GM23248 (cell line): ENCODE data around the gene TBK1. TPM values are rescaled to one million over a fixed set of nuclear protein-coding genes. Genes with fewer than 3 reads are reported as not detected.
"Not testable (repeated sequence)": the region's sequence is repeated elsewhere in the genome, so short reads cannot be mapped to it uniquely, and the experiment has no call there.

Experiments used
- DNase-seq: peaks from one replicate; pipeline ENCODE4 v3.0.0-alpha.2; 2015
- H2AFZ ChIP-seq: fragments of 200-600 bp; sonication (generic); 2 replicates; pipeline ENCODE4 v1.6.1; 2016; ENCODE audit warnings: antibody characterized with exemption
- H3F3A ChIP-seq: fragments of 200-600 bp; sonication (generic); 2 replicates; pipeline ENCODE4 v1.6.1; 2016; ENCODE audit warnings: mild to moderate bottlenecking, antibody characterized with exemption, mixed run types; ENCODE audit not compliant: insufficient read depth
- H3K27ac ChIP-seq: fragments of 200-600 bp; sonication (generic); 2 replicates; pipeline ENCODE4 v1.5.1; 2016; ENCODE audit warnings: mild to moderate bottlenecking
- H3K27me3 ChIP-seq: fragments of 200-600 bp; sonication (generic); replicated peaks from 2 replicates; pipeline ENCODE4 v1.6.1; 2016; ENCODE audit warnings: mild to moderate bottlenecking; ENCODE audit not compliant: insufficient read depth
- H3K36me3 ChIP-seq: fragments of 200-600 bp; sonication (generic); 2 replicates; pipeline ENCODE4 v1.6.1; 2016; ENCODE audit warnings: low read depth, mild to moderate bottlenecking
- H3K4me1 ChIP-seq: fragments of 200-600 bp; sonication (generic); 2 replicates; pipeline ENCODE4 v1.6.1; 2016; ENCODE audit warnings: mild to moderate bottlenecking; ENCODE audit not compliant: insufficient read depth
- H3K4me2 ChIP-seq: fragments of 200-600 bp; sonication (generic); one replicate; pipeline ENCODE4 v1.6.1; 2016; ENCODE audit warnings: mild to moderate bottlenecking; ENCODE audit not compliant: unreplicated experiment
- H3K4me3 ChIP-seq: fragments of 200-600 bp; sonication (generic); 2 replicates; pipeline ENCODE4 v1.5.1; 2016; ENCODE audit warnings: mild to moderate bottlenecking
- H3K79me2 ChIP-seq: fragments of 200-600 bp; sonication (generic); 2 replicates; pipeline ENCODE4 v1.6.1; 2016; ENCODE audit warnings: mild to moderate bottlenecking; ENCODE audit not compliant: insufficient read depth
- H3K9ac ChIP-seq: fragments of 200-600 bp; sonication (generic); 2 replicates; pipeline ENCODE4 v1.6.1; 2016; ENCODE audit warnings: mild to moderate bottlenecking
- H3K9me2 ChIP-seq: fragments of 200-600 bp; sonication (generic); 2 replicates; pipeline ENCODE4 v1.6.1; 2016; ENCODE audit warnings: mixed run types, mild to moderate bottlenecking, moderate library complexity; ENCODE audit not compliant: insufficient read depth
- H3K9me3 ChIP-seq: fragments of 200-600 bp; sonication (generic); one replicate; pipeline ENCODE4 v1.6.1; 2017; ENCODE audit warnings: low read depth
- H4K20me1 ChIP-seq: fragments of 200-600 bp; sonication (generic); 2 replicates; pipeline ENCODE4 v1.6.0; 2016; ENCODE audit not compliant: insufficient read depth
- EZH2 ChIP-seq: fragments of 200-600 bp; sonication (generic); IDR thresholded peaks from 2 replicates; pipeline ENCODE4 v1.6.1; 2018; ENCODE audit warnings: antibody characterized with exemption, mild to moderate bottlenecking; ENCODE audit not compliant: insufficient read depth, poor library complexity, severe bottlenecking
- EZH2phosphoT487 ChIP-seq: fragments of 200-600 bp; sonication (generic); IDR thresholded peaks from 2 replicates; pipeline ENCODE4 v1.6.1; 2018; ENCODE audit warnings: antibody characterized with exemption, moderate library complexity, mild to moderate bottlenecking, low read depth; ENCODE audit not compliant: insufficient read depth
- WGBS, 2 experiments: methylation state at CpG; one replicate each; pipeline ENCODE4 v1.1.6; 2015 to 2017; ENCODE audit warnings: low lambda C conversion rate in 2 of 2, low coverage in 1 of 2; ENCODE audit errors: missing lambda C conversion rate in 2 of 2; 5-methylcytosine and 5-hydroxymethylcytosine counted together
- in situ Hi-C: fragments of 300-500 bp; cut with MboI; formaldehyde crosslinking; loops from 2 replicates; pipeline ENCODE4 v1.15.0; 2020
- polyA plus RNA-seq: library from polyadenylated mRNA; unstranded; fragments of >200 nt; fragmentation: Nextera tagmentation; extraction: Ambion mirVana; gene quantifications from 2 replicates; pipeline ENCODE4 v1.2.1, GENCODE V29; 2016
- total RNA-seq: library from RNA; depleted of rRNA; stranded (reverse); fragments of >200 nt; shearing (Covaris generic); gene quantifications from 2 replicates; pipeline ENCODE4 v1.2.3, GENCODE V29; 2014

Gene TBK1
- total and polyA plus RNA-seq, 2 experiments from 2014 or later: 25.2 to 29.4 TPM

DNA sequence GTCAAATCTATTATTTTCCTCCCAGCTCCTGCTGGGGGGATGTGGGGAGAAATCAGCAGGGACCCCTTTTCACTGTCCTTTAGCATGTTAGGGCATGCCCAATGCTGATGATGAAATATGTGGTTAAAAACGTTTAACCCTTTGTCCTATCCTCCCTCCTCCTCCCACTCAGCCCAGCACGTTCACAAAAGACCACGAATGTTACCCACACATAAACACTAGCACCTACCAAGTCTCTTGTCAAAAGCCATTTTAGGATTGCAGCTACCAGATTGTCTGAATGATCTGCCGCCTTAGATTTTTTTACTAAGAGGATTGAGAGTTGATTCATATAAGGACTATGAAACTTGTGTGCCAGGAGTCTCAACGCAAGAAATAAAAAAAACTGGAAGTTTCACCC lies 70.4 kb downstream of the TBK1 start:
- no peaks in the 10 kb centered on the region for H3K36me3 ChIP-seq
- no peaks in the 10 kb centered on the region for H3K27me3 ChIP-seq
- H3K4me1 ChIP-seq: peaks cover 25% of the 10 kb centered on the region
- no peaks in the 10 kb centered on the region for H3K9me3 ChIP-seq
- peak overlapping the region; percentile 86 for H3K27ac ChIP-seq
- DNase-seq: peak; percentile 73
- TF ChIP-seq EZH2phosphoT487 (no peak), EZH2 (no peak)
- H3K9me2 ChIP-seq: no peaks in the 10 kb centered on the region
- peak overlapping the region; percentile 60 for H3K9ac ChIP-seq
- H3K4me3 ChIP-seq: peak overlapping the region; percentile 46
- WGBS, 2 experiments: 13 to 16% methylated on average over 5 of the region's 5 CpGs
- H3K79me2 ChIP-seq: no peaks in the 10 kb centered on the region
- H4K20me1 ChIP-seq: no peaks in the 10 kb centered on the region
- 0 out of 2 replicates have a peak, but pooled peaks cover 21% of the 10 kb centered on the region for H3F3A ChIP-seq
- H2AFZ ChIP-seq: peak overlapping the region; percentile 79
- H3K4me2 ChIP-seq: peak overlapping the region; percentile 68
- in situ Hi-C loops: no loop called here

DNA sequence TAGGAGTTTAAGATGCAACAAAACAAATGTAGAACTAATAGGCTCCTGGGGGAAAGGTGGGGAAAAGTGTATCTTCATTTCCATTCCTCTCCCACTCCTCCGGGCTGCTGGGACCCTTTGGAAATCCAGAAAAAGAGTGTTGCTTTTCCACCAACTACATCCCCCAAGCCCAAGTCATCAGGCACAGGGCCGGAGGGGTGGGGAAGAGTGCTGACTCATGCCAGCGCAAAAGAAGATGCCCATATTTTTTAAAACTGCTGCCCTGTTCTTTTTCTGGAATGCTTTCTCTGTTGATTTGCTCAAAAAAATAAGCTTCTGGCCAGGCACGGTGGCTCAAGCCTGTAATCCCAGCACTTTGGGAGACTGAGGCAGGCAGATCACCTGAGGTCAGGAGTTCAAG lies 70.9 kb downstream of the TBK1 start:
- DNase-seq: peak; percentile 75
- no peaks in the 10 kb centered on the region for H3K9me3 ChIP-seq
- no peak for TF ChIP-seq EZH2phosphoT487
- TF ChIP-seq EZH2: no peak
- H3K27ac ChIP-seq: peak overlapping the region; percentile 86
- no peaks in the 10 kb centered on the region for H3K9me2 ChIP-seq
- H2AFZ ChIP-seq: peak overlapping the region; percentile 79
- no peaks in the 10 kb centered on the region for H4K20me1 ChIP-seq
- in situ Hi-C loops: no loop called here
- no peaks in the 10 kb centered on the region for H3K79me2 ChIP-seq
- peak overlapping the region; percentile 60 for H3K9ac ChIP-seq
- H3F3A ChIP-seq: 0 out of 2 replicates have a peak, but pooled peaks cover 21% of the 10 kb centered on the region
- WGBS, 2 experiments: 20 to 30% methylated on average over 4 of the region's 4 CpGs
- peak overlapping the region; percentile 68 for H3K4me2 ChIP-seq
- H3K4me3 ChIP-seq: peak overlapping the region; percentile 46
- peaks cover 25% of the 10 kb centered on the region for H3K4me1 ChIP-seq
- H3K36me3 ChIP-seq: no peaks in the 10 kb centered on the region
- no peaks in the 10 kb centered on the region for H3K27me3 ChIP-seq

- H4K20me1 ChIP-seq, H3K36me3 ChIP-seq, in situ Hi-C loops, H3K4me3 ChIP-seq, H3K9me3 ChIP-seq, H2AFZ ChIP-seq, H3K27me3 ChIP-seq, H3K79me2 ChIP-seq, H3K9me2 ChIP-seq: not testable (repeated sequence)
- DNase-seq: peak; percentile 93
- 49 to 51% methylated on average over 11 of the region's 11 CpGs for WGBS, 2 experiments
- H3K4me1 ChIP-seq: peaks cover 30% of the 10 kb centered on the region
- 0 out of 2 replicates have a peak, but pooled peaks cover 21% of the 10 kb centered on the region for H3F3A ChIP-seq
- peak overlapping the region; percentile 60; the same call in 1 of the 2 replicates for H3K9ac ChIP-seq
- H3K4me2 ChIP-seq: peak overlapping the region; percentile 68
- peak overlapping the region; percentile 86 for H3K27ac ChIP-seq
Measured at GRCh38 chr12:64523565-64524444, 71.9 kb downstream of the TBK1 start.

DNA sequence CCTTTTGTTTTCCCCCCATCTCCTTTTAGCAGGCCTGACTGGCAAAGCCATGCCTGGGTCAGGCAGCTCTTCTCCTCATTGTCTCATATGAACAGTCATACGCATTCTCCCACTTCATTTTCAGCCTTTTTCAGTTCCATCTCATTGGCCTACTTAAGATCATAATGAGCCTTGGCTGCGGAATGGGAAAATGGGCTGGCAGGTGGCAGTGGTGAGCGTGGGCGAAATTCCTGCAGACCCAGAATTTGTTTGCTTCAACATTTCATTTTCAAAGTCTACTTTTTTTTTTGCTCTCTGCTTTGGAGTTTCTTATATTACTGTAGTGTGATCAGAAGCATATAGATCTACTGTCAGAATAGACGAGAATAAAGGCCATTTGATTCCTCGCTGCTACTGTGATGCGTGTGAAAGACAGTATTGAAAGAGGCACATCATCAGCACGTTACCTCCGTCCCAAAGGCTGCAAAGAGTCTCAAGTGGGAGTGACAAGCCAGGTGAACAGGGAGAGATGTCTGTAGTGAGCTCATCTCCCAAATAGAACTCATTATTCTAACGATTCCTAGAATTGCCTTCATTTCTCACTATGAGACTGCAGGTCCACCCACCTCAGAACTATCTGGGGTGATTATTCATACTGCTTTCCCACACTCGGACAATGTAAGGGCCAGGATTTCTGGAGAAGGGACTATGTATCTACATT lies 73.7 kb downstream of the TBK1 start:
- no peak overlapping the region for H3K4me3 ChIP-seq
- H3K27ac ChIP-seq: no peak overlapping the region
- H3K9ac ChIP-seq: no peak overlapping the region
- 98% methylated on average over 11 of the region's 11 CpGs for WGBS, 2 experiments
- in situ Hi-C loops: no loop called here
- H4K20me1 ChIP-seq: no peaks in the 10 kb centered on the region
- peaks cover 30% of the 10 kb centered on the region for H3K4me1 ChIP-seq
- H3K4me2 ChIP-seq: no peak overlapping the region
- H3K9me2 ChIP-seq: no peaks in the 10 kb centered on the region
- H3F3A ChIP-seq: 0 out of 2 replicates have a peak, but pooled peaks cover 21% of the 10 kb centered on the region
- no peaks in the 10 kb centered on the region for H3K79me2 ChIP-seq
- H3K36me3 ChIP-seq: no peaks in the 10 kb centered on the region
- H2AFZ ChIP-seq: no peak overlapping the region
- no peaks in the 10 kb centered on the region for H3K9me3 ChIP-seq
- H3K27me3 ChIP-seq: no peaks in the 10 kb centered on the region
- TF ChIP-seq EZH2phosphoT487 (no peak), EZH2 (no peak)
- DNase-seq: no peak
